Activated T-cell treated with anti-CD3 and anti-CD28 coated beads, Interleukin-2, amount 50 U/mL, for 72 hours (primary cell): Measurements from ENCODE around the gene BRINP2. TPM values are rescaled to one million over a fixed set of nuclear protein-coding genes. Genes with fewer than 3 reads are reported as not detected.
"Not testable (repeated sequence)": the region's sequence is repeated elsewhere in the genome, so short reads cannot be mapped to it uniquely, and the experiment has no call there.

ENCODE experiments used
- ATAC-seq, 2 donors: fragments of 150-1000 bp; cut with Tn5 transposase; replicated peaks in 1 of 2; 2 replicates each; pipeline ENCODE4 v1.10.0; 2021; ENCODE audit warnings: moderate library complexity in 2 of 2, mild to moderate bottlenecking in 1 of 2
- DNase-seq, 2 donors: peaks; one replicate each; pipeline ENCODE4 v3.0.0; 2021 to 2022; ENCODE audit warnings: mixed read lengths in 1 of 2
- H3K27ac Mint-ChIP-seq: one replicate; pipeline ENCODE4 v1.8.0; 2022; ENCODE audit warnings: mild to moderate bottlenecking, moderate library complexity, mixed read lengths
- H3K27me3 Mint-ChIP-seq: one replicate; pipeline ENCODE4 v1.8.0; 2022; ENCODE audit warnings: low read depth, mixed read lengths
- H3K36me3 Mint-ChIP-seq, 2 donors: one replicate each; pipeline ENCODE4 v1.8.0; 2022; ENCODE audit warnings: mixed read lengths in 2 of 2, mild to moderate bottlenecking in 1 of 2; ENCODE audit not compliant: insufficient read depth in 2 of 2
- H3K4me1 Mint-ChIP-seq: one replicate; pipeline ENCODE4 v1.8.0; 2022; ENCODE audit warnings: low read depth, mixed read lengths
- H3K4me3 Mint-ChIP-seq, 2 donors: one replicate each; pipeline ENCODE4 v1.8.0; 2022; ENCODE audit warnings: mild to moderate bottlenecking in 2 of 2, mixed read lengths in 2 of 2, moderate library complexity in 2 of 2
- H3K9me3 Mint-ChIP-seq, 2 donors: one replicate each; pipeline ENCODE4 v1.8.0; 2022; ENCODE audit warnings: mixed read lengths in 2 of 2
- total RNA-seq, 2 donors: library from RNA; stranded (reverse); gene quantifications; one replicate each; pipeline ENCODE4 v1.2.3, GENCODE V29; 2022

BRINP2 gene
- total RNA-seq, 2 donors from 2014 or later, result not detected

DNA sequence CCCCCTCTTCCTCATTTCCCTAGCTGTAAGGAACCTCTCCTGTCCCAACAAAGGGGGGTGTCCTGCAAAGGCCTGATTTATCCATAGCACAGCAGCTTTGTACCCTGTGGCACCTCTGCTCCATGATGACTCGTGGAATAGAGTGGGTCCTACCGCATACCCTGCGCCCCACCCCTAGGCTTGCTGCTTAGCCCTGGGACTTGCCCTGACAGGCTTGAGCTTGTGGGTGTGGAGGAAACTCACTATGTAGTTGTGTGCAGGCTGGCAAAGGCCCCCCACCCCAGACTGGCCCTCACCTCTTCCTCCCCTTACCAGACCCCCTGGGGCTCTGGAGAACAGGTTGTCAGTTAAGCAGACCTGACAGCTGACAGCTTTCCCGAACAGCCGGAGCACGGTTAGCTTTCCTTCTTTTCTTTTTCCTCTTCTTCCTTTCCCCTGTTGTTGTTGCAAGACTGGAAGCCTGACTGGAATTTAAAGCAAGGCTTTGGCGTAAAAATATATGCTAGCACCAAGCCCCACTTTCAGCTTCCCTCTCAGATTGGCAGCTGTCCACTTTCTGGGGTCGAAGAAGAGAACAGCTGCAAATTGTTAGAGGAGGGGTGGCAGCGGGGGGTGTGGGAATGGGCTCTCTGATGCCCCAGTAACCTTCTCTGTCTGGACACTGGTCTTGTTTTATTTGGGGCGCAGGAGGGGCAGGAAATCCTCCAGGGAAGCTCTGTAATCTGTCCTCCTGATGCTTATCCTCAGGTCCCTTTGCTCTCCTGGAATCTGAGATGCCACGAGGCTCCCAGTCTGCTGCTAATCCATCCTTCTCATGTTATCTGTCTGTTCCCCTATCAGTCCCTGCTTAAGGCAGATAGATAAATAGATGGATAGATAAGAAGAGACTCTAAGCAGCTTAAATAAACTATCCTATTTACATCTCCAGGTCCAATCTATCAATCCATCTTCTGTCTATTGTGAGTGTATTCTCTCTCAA, 134.6 kb downstream of the BRINP2 start:
- Mint-ChIP-seq H3K27me3 (peaks cover 11% of the 10 kb centered on the region), H3K4me1 (no peaks in the 10 kb centered on the region), H3K36me3 (no peaks in the 10 kb centered on the region), H3K9me3 (peaks cover 3 to 6% of the 10 kb centered on the region in 2 donors), H3K4me3 (no peak overlapping the region), H3K27ac (no peak overlapping the region)
- DNase-seq, result no peak
- no peak for ATAC-seq

GRCh38 chr1:177306019-177306415, 135.3 kb downstream of the BRINP2 start:
- no peaks in the 10 kb centered on the region for H3K36me3 Mint-ChIP-seq

DNA sequence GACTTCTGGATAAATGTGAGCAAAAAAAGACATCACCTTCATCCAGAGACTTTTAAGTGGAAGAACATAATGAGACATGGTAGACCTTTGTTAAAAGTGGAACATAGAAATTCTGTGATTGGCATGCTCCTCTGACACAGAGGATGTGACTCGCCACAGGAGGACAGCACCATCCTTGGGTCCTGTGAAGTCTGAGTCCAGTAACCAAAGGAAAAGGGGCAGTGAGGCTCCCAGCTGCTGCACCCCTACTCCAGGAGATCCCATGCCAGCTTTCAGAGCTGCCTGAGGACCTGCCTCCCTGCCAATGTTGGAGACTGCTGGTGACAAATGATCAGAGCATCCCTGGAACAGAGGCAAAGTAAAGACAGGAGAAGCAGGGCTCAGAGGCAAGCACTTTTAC, 136.2 kb downstream of the BRINP2 start:
- Mint-ChIP-seq H3K4me3 (no peak overlapping the region), H3K4me1 (no peaks in the 10 kb centered on the region), H3K27me3 (peaks cover 11% of the 10 kb centered on the region), H3K36me3 (no peaks in the 10 kb centered on the region), H3K9me3 (peaks cover 3 to 6% of the 10 kb centered on the region in 2 donors), H3K27ac (no peak overlapping the region)
- ATAC-seq (no peak), DNase-seq (no peak)

More at GRCh38 chr1:177306019-177306415, 135.3 kb downstream of the BRINP2 start:
- ATAC-seq, result no peak
- peaks cover 11% of the 10 kb centered on the region for H3K27me3 Mint-ChIP-seq
- H3K4me1 Mint-ChIP-seq, result no peaks in the 10 kb centered on the region
- H3K4me3 Mint-ChIP-seq, result no peak overlapping the region
- H3K9me3 Mint-ChIP-seq, result peaks cover 3 to 6% of the 10 kb centered on the region in 2 donors
- no peak overlapping the region for H3K27ac Mint-ChIP-seq
- DNase-seq, result no peak

DNA sequence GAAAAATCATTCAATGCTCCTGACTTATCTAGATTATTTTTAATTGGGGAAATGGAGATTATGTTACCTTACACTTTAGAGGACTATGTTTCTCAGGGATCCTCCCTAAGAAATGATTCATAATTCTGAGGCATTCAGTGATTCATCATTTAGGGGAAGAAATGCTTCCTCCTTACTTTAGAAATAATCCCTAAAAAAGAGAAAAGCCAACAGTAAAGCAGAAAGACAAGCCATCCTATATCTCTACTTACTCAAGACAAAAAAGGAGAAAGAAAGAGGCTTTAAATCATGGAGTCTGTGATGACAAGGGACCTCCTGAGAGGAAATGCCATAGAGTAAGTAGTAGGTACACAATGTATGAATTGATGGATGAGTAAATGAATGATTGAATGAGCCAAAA, 137.0 kb downstream of the BRINP2 start:
- no peak overlapping the region for H3K27ac Mint-ChIP-seq
- H3K27me3 Mint-ChIP-seq, result peaks cover 11% of the 10 kb centered on the region
- ATAC-seq (no peak), DNase-seq (no peak)
- no peaks in the 10 kb centered on the region for H3K36me3 Mint-ChIP-seq
- H3K4me1 Mint-ChIP-seq, result no peaks in the 10 kb centered on the region
- H3K9me3 Mint-ChIP-seq, result peaks cover 3 to 9% of the 10 kb centered on the region in 2 donors
- no peak overlapping the region for H3K4me3 Mint-ChIP-seq

DNA sequence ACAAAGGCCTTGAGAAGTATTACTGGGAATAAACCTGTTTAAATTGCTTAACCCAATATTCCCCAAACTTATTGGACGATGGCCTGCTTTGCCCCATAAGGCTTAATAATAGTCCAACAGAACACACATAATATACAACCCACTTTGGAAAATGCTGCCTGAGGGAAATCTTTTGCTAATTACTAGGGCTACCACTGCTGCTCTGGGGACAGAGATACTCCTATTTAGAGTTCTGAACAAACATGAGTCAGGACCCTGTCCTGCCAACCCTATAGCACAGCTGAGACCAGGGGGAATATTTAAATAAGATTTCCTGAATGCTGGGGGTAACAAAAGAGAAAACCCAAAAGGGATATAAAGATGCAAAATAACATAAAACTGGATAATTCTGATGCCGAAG, 139.1 kb downstream of the BRINP2 start:
- ATAC-seq, result no peak
- Mint-ChIP-seq H3K27ac (no peak overlapping the region), H3K4me3 (no peak overlapping the region), H3K4me1 (no peaks in the 10 kb centered on the region), H3K9me3 (peaks cover 3 to 5% of the 10 kb centered on the region in 2 donors), H3K36me3 (no peaks in the 10 kb centered on the region), H3K27me3 (peaks cover 11% of the 10 kb centered on the region)
- DNase-seq, result no peak

DNA sequence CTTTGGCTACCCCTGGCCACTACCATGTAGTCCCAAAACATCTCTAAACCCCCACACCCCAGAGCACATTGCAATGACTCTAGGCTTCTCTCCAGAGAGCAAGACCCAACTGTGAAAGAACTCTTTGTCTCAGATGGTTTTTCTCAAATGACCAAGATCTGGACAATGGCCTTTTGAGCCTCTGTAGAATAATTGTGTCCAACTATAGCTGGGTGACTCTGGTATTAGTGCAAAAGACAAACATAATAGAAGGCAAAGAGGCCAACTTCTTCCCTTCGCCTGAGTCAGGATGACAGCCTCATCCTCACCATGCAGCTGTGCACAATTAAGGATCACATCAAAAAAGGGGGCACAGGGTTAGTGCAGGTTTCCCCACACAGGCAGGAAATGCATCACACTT, 139.6 kb downstream of the BRINP2 start:
- Mint-ChIP-seq H3K27ac (no peak overlapping the region), H3K27me3 (peaks cover 11% of the 10 kb centered on the region), H3K36me3 (no peaks in the 10 kb centered on the region), H3K4me3 (no peak overlapping the region), H3K9me3 (peaks cover 3 to 7% of the 10 kb centered on the region in 2 donors), H3K4me1 (no peaks in the 10 kb centered on the region)
- ATAC-seq (no peak), DNase-seq (no peak)

GRCh38 chr1:177311111-177311510, 140.4 kb downstream of the BRINP2 start:
- Mint-ChIP-seq H3K4me3 (no peak overlapping the region), H3K27ac (no peak overlapping the region), H3K9me3 (peaks cover 5 to 7% of the 10 kb centered on the region in 2 donors), H3K4me1 (no peaks in the 10 kb centered on the region), H3K36me3 (no peaks in the 10 kb centered on the region), H3K27me3 (peaks cover 7% of the 10 kb centered on the region)
- DNase-seq (no peak), ATAC-seq (no peak)

GRCh38 chr1:177311586-177311985, 140.8 kb downstream of the BRINP2 start:
- no peaks in the 10 kb centered on the region for H3K36me3 Mint-ChIP-seq
- peaks cover 5 to 7% of the 10 kb centered on the region in 2 donors for H3K9me3 Mint-ChIP-seq
- no peak overlapping the region for H3K4me3 Mint-ChIP-seq
- no peaks in the 10 kb centered on the region for H3K4me1 Mint-ChIP-seq
- ATAC-seq (no peak), DNase-seq (no peak)
- peaks cover 2% of the 10 kb centered on the region for H3K27me3 Mint-ChIP-seq
- no peak overlapping the region for H3K27ac Mint-ChIP-seq

DNA sequence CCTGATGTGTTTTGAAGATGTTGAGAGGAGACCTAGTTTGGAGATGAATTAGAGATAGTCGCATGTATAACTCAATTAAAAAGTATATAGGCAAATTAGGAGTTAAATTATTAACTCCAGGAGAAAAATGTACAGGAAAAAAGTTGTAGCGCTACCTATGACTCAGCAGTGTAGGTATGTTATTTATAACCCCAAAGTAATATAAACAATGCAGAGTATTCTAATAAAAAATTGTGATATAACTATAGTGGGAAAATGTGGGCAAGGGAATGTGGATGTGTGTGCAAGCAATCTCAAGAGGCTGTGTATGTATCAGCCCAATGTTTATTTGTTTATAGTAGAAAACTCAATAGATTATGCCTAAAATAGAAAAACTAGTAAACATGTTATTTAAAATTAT, 144.5 kb downstream of the BRINP2 start:
- Mint-ChIP-seq H3K36me3 (no peaks in the 10 kb centered on the region), H3K27ac (no peak overlapping the region), H3K4me1 (no peaks in the 10 kb centered on the region), H3K27me3 (no peaks in the 10 kb centered on the region), H3K9me3 (peaks cover 4 to 7% of the 10 kb centered on the region in 2 donors), H3K4me3 (no peak overlapping the region)
- no peak for ATAC-seq
- no peak for DNase-seq

GRCh38 chr1:177315761-177316160, 145.0 kb downstream of the BRINP2 start:
- peaks cover 6 to 7% of the 10 kb centered on the region in 2 donors for H3K9me3 Mint-ChIP-seq
- DNase-seq, result no peak
- no peaks in the 10 kb centered on the region for H3K4me1 Mint-ChIP-seq
- H3K4me3 Mint-ChIP-seq, result no peak overlapping the region
- H3K27me3 Mint-ChIP-seq, result no peaks in the 10 kb centered on the region
- no peak for ATAC-seq
- H3K36me3 Mint-ChIP-seq, result no peaks in the 10 kb centered on the region
- H3K27ac Mint-ChIP-seq, result no peak overlapping the region

DNA sequence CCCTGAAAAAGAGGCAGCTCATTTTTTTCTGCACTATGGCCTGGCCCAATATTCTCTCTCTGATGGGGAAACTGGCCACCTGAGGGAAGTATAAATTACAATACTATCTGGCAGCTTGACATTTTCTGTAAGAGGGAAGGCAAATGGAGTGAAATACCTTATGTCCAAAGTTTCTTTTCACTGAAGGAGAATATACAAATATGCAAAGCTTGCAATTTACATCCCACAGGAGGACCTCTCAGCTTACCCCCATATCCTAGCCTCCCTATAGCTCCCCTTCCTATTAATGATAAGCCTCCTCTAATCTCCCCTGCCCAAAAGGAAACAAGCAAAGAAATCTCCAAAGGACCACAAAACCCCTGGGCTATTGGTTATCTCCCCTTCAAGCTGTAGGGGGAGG, 150.7 kb downstream of the BRINP2 start:
- not testable (repeated sequence) for DNase-seq, H3K27ac Mint-ChIP-seq, ATAC-seq, H3K36me3 Mint-ChIP-seq, H3K4me1 Mint-ChIP-seq, H3K4me3 Mint-ChIP-seq, H3K27me3 Mint-ChIP-seq, H3K9me3 Mint-ChIP-seq

DNA sequence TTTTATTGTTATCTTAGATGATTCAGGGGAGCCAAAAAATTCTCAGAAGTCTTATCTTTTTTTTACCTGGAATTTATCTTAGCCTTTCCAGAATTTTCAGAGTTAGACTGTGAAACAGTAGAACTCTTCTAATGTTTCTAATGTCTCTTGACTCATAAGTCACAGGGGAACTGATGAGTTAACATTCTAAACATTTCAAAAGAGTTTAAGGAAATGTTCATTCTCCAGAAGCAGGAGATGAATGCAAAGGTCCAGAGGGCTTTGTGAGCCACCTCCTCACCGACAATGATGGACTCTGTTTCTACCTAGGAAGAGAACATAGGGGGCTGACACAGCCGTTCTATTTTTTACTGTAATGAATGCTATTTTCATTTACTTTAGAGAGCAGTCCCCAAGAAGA, 157.5 kb downstream of the BRINP2 start:
- Mint-ChIP-seq H3K27me3 (no peaks in the 10 kb centered on the region), H3K27ac (no peak overlapping the region), H3K4me3 (no peak overlapping the region), H3K36me3 (no peaks in the 10 kb centered on the region), H3K9me3 (peaks cover 3 to 5% of the 10 kb centered on the region in 2 donors), H3K4me1 (no peaks in the 10 kb centered on the region)
- no peak for DNase-seq
- no peak for ATAC-seq

DNA sequence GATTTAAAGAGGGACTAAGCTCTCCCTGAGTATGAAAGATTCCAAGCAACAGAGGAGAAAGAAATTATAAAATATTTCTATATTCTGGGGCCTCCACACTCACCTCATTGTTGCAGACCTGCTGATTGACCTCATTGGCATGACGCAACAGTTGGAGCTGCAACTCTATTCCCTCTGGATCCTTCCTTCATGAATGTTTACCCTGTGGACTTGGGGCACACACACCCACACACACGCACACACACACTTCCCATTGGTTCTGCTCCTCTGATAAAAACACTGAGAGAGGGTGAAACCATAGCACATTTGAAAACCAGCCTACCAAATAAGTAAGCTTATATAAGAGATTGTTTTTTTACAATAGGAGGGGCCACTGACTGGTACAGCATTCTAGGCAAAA, 159.1 kb downstream of the BRINP2 start:
- Mint-ChIP-seq H3K27ac (no peak overlapping the region), H3K27me3 (no peaks in the 10 kb centered on the region), H3K36me3 (no peaks in the 10 kb centered on the region), H3K4me1 (no peaks in the 10 kb centered on the region), H3K4me3 (no peak overlapping the region), H3K9me3 (peaks cover 3 to 4% of the 10 kb centered on the region in 2 donors)
- no peak for ATAC-seq
- DNase-seq, result no peak
